Peyer's patch (tissue), 4 donors: Measurements from ENCODE around the gene RAB13. TPM values are rescaled to one million over a fixed set of nuclear protein-coding genes. Genes with fewer than 3 reads are reported as not detected.

Source experiments
- DNase-seq, 3 donors: peaks; one replicate each; pipeline ENCODE4 v3.0.0-alpha.2; 2017 to 2019
- H3K27ac ChIP-seq, 4 donors: fragments of 200-600 bp; sonication (generic); one replicate each; pipeline ENCODE4 v1.5.1; 2016 to 2019
- H3K27me3 ChIP-seq, 2 donors: fragments of 200-600 bp; sonication (generic); one replicate each; pipeline ENCODE4 v1.5.1; 2019
- H3K36me3 ChIP-seq, 3 donors: fragments of 200-600 bp; sonication (generic); one replicate each; pipeline ENCODE4 v1.5.1; 2016 to 2019
- H3K4me1 ChIP-seq, 4 donors: fragments of 200-600 bp; sonication (generic); one replicate each; pipeline ENCODE4 v1.5.1; 2016 to 2019
- H3K4me3 ChIP-seq, 4 donors: fragments of 200-600 bp; sonication (generic); 1 replicate in 3 of 4; 2 replicates in 1 of 4; pipeline ENCODE4 v1.5.1; 2016 to 2019; ENCODE audit warnings: mild to moderate bottlenecking in 1 of 4
- H3K9me3 ChIP-seq, 4 donors: fragments of 200-600 bp; sonication (generic); one replicate each; pipeline ENCODE4 v1.5.1; 2016 to 2019; ENCODE audit warnings: mild to moderate bottlenecking in 1 of 4
- CTCF ChIP-seq, 6 experiments: fragments of 450-650 bp in 4 of 6; fragments of 200-600 bp in 2 of 6; sonication (generic) in 1 of 6; IDR thresholded peaks; one replicate each; pipeline ENCODE4 v1.5.1; 2017 to 2019; ENCODE audit warnings: antibody characterized with exemption in 6 of 6, mild to moderate bottlenecking in 3 of 6, moderate library complexity in 1 of 6
- POLR2A ChIP-seq, 2 donors: fragments of 450-650 bp; IDR thresholded peaks; one replicate each; pipeline ENCODE4 v1.5.1; 2017; ENCODE audit warnings: antibody characterized with exemption in 2 of 2, mild to moderate bottlenecking in 2 of 2, moderate library complexity in 2 of 2
- total RNA-seq, 4 donors: library from RNA; depleted of rRNA; stranded (reverse); fragments of >200 nt; gene quantifications; one replicate each; pipeline ENCODE4 v1.1.0, GENCODE V29; 2016

The RAB13 gene
- total RNA-seq, 4 donors from 2014 or later: 15.1 to 51.2 (median 15.8) TPM

GRCh38 chr1:153961421-153961820 is 24.7 kb downstream of the RAB13 start:
- peak overlapping the region in 3 of 4 donors; percentile 87 to 96 (median 90) for H3K27ac ChIP-seq
- H3K9me3 ChIP-seq: no peaks in the 10 kb centered on the region
- peaks cover 0 to 14% (median 0%) of the 10 kb centered on the region in 3 donors for H3K36me3 ChIP-seq
- TF ChIP-seq POLR2A (IDR thresholded peaks at IDR 0.05): no peak
- no peak for TF ChIP-seq CTCF (IDR thresholded peaks at IDR 0.05)
- DNase-seq: no peak
- no peaks in the 10 kb centered on the region for H3K27me3 ChIP-seq
- no peak overlapping the region for H3K4me3 ChIP-seq
- H3K4me1 ChIP-seq: peaks cover 0 to 49% (median 16%) of the 10 kb centered on the region in 4 donors

- no peak for DNase-seq
- Histone ChIP-seq H3K9me3 (no peaks in the 10 kb centered on the region), H3K4me3 (no peak overlapping the region), H3K27me3 (no peaks in the 10 kb centered on the region), H3K36me3 (peaks cover 0 to 14% (median 0%) of the 10 kb centered on the region in 3 donors), H3K27ac (peak overlapping the region in 3 of 4 donors; percentile 38 to 91 (median 90)), H3K4me1 (peaks cover 0 to 47% (median 20%) of the 10 kb centered on the region in 4 donors)
- TF ChIP-seq POLR2A (IDR thresholded peaks at IDR 0.05) (no peak), CTCF (IDR thresholded peaks at IDR 0.05) (no peak)
Measured at GRCh38 chr1:153960206-153960605, 25.9 kb downstream of the RAB13 start.

GRCh38 chr1:153959454-153959853 is 26.7 kb downstream of the RAB13 start:
- H3K27me3 ChIP-seq: no peaks in the 10 kb centered on the region
- no peak for TF ChIP-seq CTCF (IDR thresholded peaks at IDR 0.05)
- TF ChIP-seq POLR2A (IDR thresholded peaks at IDR 0.05): no peak
- peaks cover 0 to 43% (median 20%) of the 10 kb centered on the region in 4 donors for H3K4me1 ChIP-seq
- no peaks in the 10 kb centered on the region for H3K9me3 ChIP-seq
- H3K4me3 ChIP-seq: no peak overlapping the region
- peak overlapping the region in 3 of 4 donors; percentile 38 to 91 (median 90) for H3K27ac ChIP-seq
- peaks cover 0 to 20% (median 0%) of the 10 kb centered on the region in 3 donors for H3K36me3 ChIP-seq
- DNase-seq: no peak

- Histone ChIP-seq H3K27ac (peak overlapping the region; percentile 90 to 100 (median 92)), H3K36me3 (peaks cover 0 to 26% (median 0%) of the 10 kb centered on the region in 3 donors), H3K4me1 (peaks cover 0 to 37% (median 18%) of the 10 kb centered on the region in 4 donors), H3K9me3 (no peaks in the 10 kb centered on the region), H3K27me3 (no peaks in the 10 kb centered on the region), H3K4me3 (peak overlapping the region in 3 of 4 donors; percentile 21 to 97 (median 81))
- DNase-seq: no peak
- no peak for TF ChIP-seq CTCF (IDR thresholded peaks at IDR 0.05)
- TF ChIP-seq POLR2A (IDR thresholded peaks at IDR 0.05): no peak
Measured at GRCh38 chr1:153958961-153959260, 27.2 kb downstream of the RAB13 start.

GRCh38 chr1:153958111-153958960 is 27.8 kb downstream of the RAB13 start, which contains the start of gene CRTC2:
Gene CRTC2, minus strand, starts transcription at chr1:153958612. Its CDS starts 115 bp downstream, at chr1:153958497.
- H3K36me3 ChIP-seq: peaks cover 0 to 31% (median 0%) of the 10 kb centered on the region in 3 donors

More at GRCh38 chr1:153958111-153958960, 27.8 kb downstream of the RAB13 start, which contains the start of gene CRTC2:
- TF ChIP-seq POLR2A (IDR thresholded peaks at IDR 0.05) (peak; percentile 66 to 69), CTCF (IDR thresholded peaks at IDR 0.05) (no peak)
- Histone ChIP-seq H3K9me3 (no peaks in the 10 kb centered on the region), H3K27ac (peak within 1 kb of the TSS; percentile 90 to 100 (median 92)), H3K27me3 (no peaks in the 10 kb centered on the region), H3K4me3 (peak within 1 kb of the TSS; percentile 63 to 97 (median 86)), H3K4me1 (peaks cover 0 to 37% (median 17%) of the 10 kb centered on the region in 4 donors)
- peak; percentile 98 to 100 (median 99) for DNase-seq
